Vagina (tissue), 2 donors: ENCODE data around the gene JHY.

Source experiments
- POLR2AphosphoS5 ChIP-seq, 2 donors: sonication (generic); formaldehyde crosslinking; IDR thresholded peaks; one replicate each; pipeline ENCODE4 v1.9.0; 2017; ENCODE audit warnings: antibody characterized with exemption in 2 of 2, mild to moderate bottlenecking in 2 of 2, low read depth in 1 of 2; ENCODE audit not compliant: insufficient read depth in 1 of 2
- TF ChIP-seq, protein P1 (sequence below), 3 experiments: fragments of 450-650 bp in 2 of 3; fragments of 200-600 bp in 1 of 3; sonication (generic) in 1 of 3; IDR thresholded peaks; one replicate each; pipeline ENCODE4 v1.5.1; 2017 to 2019; ENCODE audit warnings: antibody characterized with exemption in 3 of 3, mild to moderate bottlenecking in 2 of 3, moderate library complexity in 2 of 3

GRCh38 chr11:122836916-122837315 lies 45.6 kb upstream of the JHY start:
- TF ChIP-seq, protein P1, sequence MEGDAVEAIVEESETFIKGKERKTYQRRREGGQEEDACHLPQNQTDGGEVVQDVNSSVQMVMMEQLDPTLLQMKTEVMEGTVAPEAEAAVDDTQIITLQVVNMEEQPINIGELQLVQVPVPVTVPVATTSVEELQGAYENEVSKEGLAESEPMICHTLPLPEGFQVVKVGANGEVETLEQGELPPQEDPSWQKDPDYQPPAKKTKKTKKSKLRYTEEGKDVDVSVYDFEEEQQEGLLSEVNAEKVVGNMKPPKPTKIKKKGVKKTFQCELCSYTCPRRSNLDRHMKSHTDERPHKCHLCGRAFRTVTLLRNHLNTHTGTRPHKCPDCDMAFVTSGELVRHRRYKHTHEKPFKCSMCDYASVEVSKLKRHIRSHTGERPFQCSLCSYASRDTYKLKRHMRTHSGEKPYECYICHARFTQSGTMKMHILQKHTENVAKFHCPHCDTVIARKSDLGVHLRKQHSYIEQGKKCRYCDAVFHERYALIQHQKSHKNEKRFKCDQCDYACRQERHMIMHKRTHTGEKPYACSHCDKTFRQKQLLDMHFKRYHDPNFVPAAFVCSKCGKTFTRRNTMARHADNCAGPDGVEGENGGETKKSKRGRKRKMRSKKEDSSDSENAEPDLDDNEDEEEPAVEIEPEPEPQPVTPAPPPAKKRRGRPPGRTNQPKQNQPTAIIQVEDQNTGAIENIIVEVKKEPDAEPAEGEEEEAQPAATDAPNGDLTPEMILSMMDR (IDR thresholded peaks at IDR 0.05) = no peak
- TF ChIP-seq POLR2AphosphoS5 (IDR thresholded peaks at IDR 0.05; ENCODE audit: insufficient read depth in 1 of 2, low read depth in 1 of 2) = no peak
